Astrocyte of the hippocampus (primary cell): Measurements from ENCODE around the gene COL24A1.

Experiments used
- DNase-seq: peaks from one replicate; pipeline ENCODE4 v3.0.0; 2011; ENCODE audit warnings: low read depth, low spot score

Gene COL24A1

GRCh38 chr1:85692730-85693314 is 463.8 kb downstream of the COL24A1 start:
- DNase-seq = peak; percentile 61

GRCh38 chr1:85689775-85690404 is 466.7 kb downstream of the COL24A1 start:
- no peak for DNase-seq

DNA sequence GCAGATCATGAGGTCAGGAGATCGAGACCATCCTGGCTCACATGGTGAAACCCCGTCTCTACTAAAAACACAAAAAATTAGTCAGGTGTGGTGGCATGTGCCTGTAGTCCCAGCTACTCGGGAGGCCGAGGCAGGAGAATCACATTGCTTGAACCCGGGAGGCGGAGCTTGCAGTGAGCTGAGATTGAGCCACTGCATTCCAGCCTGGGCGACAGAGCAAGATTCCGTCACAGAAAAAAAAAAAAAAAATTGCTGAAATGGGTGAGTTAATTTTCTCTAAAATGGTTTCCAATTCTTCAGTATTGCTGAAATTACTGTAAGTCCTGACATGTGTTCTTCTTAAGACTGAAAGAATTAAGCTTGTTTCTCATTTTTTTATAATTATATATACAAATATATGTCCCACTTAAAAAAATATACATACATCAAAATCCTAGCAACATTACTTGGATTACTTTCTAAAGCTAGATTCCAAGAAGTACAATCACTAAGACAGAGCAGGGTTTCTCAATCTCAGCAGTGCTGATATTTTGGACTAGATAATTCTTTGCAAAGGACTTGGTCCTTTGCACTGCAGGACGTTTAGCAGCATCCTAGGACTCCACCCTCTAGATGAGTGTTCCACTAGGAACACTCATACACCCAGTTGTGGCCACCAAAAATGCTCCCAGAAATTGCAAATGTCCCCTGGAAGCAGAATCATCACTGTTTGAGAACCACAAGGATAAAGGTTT is 473.1 kb downstream of the COL24A1 start:
- no peak for DNase-seq

GRCh38 chr1:85681087-85681486 is 475.5 kb downstream of the COL24A1 start:
- DNase-seq = peak; percentile 84
